ENCODE measurements around the gene FAM76A.
A peak's percentile ranks its signal among the peaks of the same experiment; 100 is the strongest.
"Not testable (repeated sequence)": the region's sequence is repeated elsewhere in the genome, so short reads cannot be mapped to it uniquely, and the experiment has no call there.

FAM76A gene

DNA sequence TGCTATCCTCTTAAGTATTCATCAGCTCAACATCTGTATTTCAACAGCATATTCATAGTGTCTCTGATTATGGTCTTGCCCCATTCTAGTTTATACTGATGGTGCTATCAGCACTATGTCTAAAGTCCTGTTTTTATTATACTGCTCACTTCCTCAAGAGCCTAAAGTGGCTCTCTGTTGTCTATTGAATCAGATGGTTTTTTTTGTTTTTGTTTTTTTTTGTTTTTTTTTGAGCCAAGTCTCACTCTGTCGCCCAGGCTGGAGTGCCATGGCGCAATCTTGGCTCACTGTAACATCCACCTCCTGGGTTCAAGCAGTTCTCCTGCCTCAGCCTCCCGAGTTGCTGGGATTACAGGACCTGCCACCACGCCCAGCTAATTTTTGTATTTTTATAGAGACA lies 53.4 kb downstream of the FAM76A start:
- Histone ChIP-seq H3K9ac (0 out of 22 replicates have a peak overlapping the region, but pooled peaks of 1 of the 11 experiments have one; percentile 16), H4K20me1 (peaks cover 17 to 100% (median 98%) of the 10 kb centered on the region in 11 experiments; a peak in 19 of 22 replicates), H3K4me3 (no peak overlapping the region), H3K36me3 (peaks cover 10 to 84% (median 53%) of the 10 kb centered on the region in 11 experiments; a peak in 21 of 22 replicates), H3K4me1 (peaks cover 7 to 80% (median 24%) of the 10 kb centered on the region in 10 experiments), H3K27me3 (no peaks in the 10 kb centered on the region), H3K27ac (peak overlapping the region in 4 of 11 experiments; percentile 8 to 48 (median 38); a peak in 6 of 22 replicates), H3K4me2 (peak overlapping the region in 5 of 11 experiments; percentile 2 to 99 (median 58); a peak in 9 of 22 replicates), H3K9me3 (replicated peaks in 1 of 11) (no peaks in the 10 kb centered on the region)
- no peak for TF ChIP-seq Cebpa-rat (IDR thresholded peaks at IDR 0.05)

DNA sequence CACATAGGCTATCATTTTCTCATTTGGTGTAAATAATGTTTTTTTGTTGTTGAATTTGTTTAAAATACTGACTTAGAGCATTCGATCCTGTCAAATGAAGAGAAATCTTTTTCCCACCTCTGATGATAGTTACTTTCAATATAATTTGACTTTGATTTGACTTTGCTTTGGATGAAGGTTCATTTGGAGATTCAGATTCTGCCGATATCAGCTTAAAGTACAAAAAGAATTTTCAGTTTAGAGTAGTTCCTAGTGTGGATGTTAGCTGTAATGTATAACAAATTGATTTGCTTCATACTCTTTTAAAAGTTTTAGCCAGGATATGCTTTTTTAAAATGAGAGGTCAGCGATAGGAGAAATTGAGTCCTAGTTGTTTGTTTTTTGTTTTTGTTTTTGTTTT lies 57.2 kb downstream of the FAM76A start:
- no peaks in the 10 kb centered on the region for H3K9me3 ChIP-seq (replicated peaks in 1 of 11)
- no peaks in the 10 kb centered on the region for H3K27me3 ChIP-seq
- no peak overlapping the region for H3K4me2 ChIP-seq
- no peak overlapping the region for H3K27ac ChIP-seq
- peaks cover 4 to 78% (median 33%) of the 10 kb centered on the region in 11 experiments; a peak in 17 of 22 replicates for H3K36me3 ChIP-seq
- H4K20me1 ChIP-seq, result peaks cover 8 to 100% (median 96%) of the 10 kb centered on the region in 11 experiments; a peak in 21 of 22 replicates
- H3K4me1 ChIP-seq, result peaks cover 0 to 77% (median 12%) of the 10 kb centered on the region in 10 experiments; a peak in 9 of 20 replicates
- TF ChIP-seq Cebpa-rat (IDR thresholded peaks at IDR 0.05), result no peak
- H3K9ac ChIP-seq, result no peak overlapping the region
- H3K4me3 ChIP-seq, result no peak overlapping the region

DNA sequence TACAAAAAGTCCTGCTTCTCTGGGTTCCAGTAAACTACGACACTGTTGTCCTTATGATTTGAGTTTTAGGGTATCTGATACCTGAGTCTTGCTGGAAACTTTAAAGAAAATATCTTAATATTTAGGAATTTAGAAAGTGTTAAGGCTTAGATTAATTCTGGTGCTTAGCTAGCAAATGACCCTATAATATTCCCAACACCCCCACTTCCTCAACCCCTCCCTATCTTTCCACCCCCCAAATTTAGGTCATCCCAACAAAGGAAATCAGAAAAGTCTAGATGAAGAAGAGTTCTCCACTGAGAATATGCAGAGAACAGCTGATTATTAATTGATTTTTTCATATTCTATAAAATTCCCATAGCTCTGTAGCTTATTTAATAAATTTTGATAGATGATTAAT lies 58.9 kb downstream of the FAM76A start:
- Histone ChIP-seq H4K20me1 (peaks cover 8 to 100% (median 96%) of the 10 kb centered on the region in 11 experiments; a peak in 21 of 22 replicates), H3K4me2 (no peak overlapping the region), H3K27ac (no peak overlapping the region), H3K36me3 (peaks cover 18 to 68% (median 30%) of the 10 kb centered on the region in 11 experiments), H3K27me3 (no peaks in the 10 kb centered on the region), H3K4me1 (peaks cover 6 to 77% (median 16%) of the 10 kb centered on the region in 10 experiments; a peak in 18 of 20 replicates), H3K9me3 (replicated peaks in 1 of 11) (peaks cover 0 to 1% (median 0%) of the 10 kb centered on the region in 11 experiments; a peak in 2 of 22 replicates), H3K4me3 (no peak overlapping the region), H3K9ac (no peak overlapping the region)
- no peak for TF ChIP-seq Cebpa-rat (IDR thresholded peaks at IDR 0.05)

DNA sequence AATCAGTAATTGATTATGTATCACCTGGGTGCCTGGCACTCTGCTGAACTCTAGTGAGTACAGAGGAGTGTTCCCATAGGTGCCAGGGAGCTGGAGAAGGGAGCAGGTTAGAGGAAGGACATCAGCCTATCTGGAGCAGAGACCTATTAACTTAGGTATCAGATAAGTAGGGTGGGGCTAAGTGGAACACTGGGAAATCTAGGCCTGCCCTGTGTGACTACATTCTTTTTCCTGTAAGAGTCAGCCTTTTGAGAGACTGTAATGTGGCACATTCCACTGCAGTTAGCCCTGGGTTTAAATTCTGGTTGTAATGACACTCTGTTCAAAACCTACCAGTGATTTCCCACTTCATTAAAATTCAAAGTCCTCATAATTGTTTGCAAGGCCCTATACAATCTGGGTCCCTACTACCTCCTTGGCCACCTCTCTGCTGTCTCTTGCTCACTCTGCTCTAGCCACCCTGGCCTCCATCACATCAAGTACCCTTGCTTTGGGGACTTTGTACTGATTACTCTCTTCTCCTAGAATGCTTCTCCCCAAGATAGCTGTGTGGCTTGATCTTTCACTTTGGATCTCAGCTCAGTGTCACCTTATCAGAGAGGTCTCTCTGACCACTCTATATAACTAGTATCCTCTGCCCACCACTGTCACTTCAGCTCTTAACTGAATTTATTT lies 60.2 kb downstream of the FAM76A start:
- Histone ChIP-seq H3K4me2 (peak overlapping the region in 2 of 11 experiments; percentile 8 to 21; a peak in 2 of 22 replicates), H4K20me1 (peaks cover 8 to 100% (median 85%) of the 10 kb centered on the region in 11 experiments; a peak in 21 of 22 replicates), H3K27ac (no peak overlapping the region), H3K9me3 (replicated peaks in 1 of 11) (peaks cover 0 to 8% (median 0%) of the 10 kb centered on the region in 11 experiments; a peak in 5 of 22 replicates), H3K27me3 (no peaks in the 10 kb centered on the region), H3K36me3 (peaks cover 21 to 68% (median 30%) of the 10 kb centered on the region in 11 experiments), H3K4me3 (no peak overlapping the region), H3K9ac (peak overlapping the region in 1 of 11 experiments; percentile 1; a peak in 1 of 22 replicates), H3K4me1 (peaks cover 7 to 76% (median 17%) of the 10 kb centered on the region in 10 experiments; a peak in 18 of 20 replicates)
- no peak for TF ChIP-seq Cebpa-rat (IDR thresholded peaks at IDR 0.05)

DNA sequence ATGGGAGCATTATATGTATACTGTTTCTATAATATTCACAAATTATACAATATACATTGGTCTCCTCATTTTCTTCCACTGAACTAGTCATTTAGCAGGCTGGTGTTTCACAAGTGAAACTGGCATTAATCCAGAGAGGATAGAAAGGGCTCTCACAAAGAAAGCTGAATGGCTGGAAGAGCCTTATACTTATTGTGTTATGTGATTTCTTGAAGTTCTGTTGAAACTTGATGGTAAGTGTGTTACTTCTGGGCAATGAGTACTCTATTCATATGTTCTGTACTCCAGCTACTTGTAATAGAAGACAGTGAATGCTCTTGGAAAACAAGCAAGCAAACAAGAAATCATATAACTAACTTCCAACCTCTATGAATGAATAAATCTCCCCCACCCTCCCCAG lies 62.1 kb downstream of the FAM76A start:
- 0 out of 22 replicates have a peak overlapping the region, but pooled peaks of 1 of the 11 experiments have one; percentile 44 for H3K9ac ChIP-seq
- H3K4me2 ChIP-seq, result peak overlapping the region in 2 of 11 experiments; percentile 67 to 77; a peak in 4 of 22 replicates
- H3K27ac ChIP-seq, result no peak overlapping the region

DNA sequence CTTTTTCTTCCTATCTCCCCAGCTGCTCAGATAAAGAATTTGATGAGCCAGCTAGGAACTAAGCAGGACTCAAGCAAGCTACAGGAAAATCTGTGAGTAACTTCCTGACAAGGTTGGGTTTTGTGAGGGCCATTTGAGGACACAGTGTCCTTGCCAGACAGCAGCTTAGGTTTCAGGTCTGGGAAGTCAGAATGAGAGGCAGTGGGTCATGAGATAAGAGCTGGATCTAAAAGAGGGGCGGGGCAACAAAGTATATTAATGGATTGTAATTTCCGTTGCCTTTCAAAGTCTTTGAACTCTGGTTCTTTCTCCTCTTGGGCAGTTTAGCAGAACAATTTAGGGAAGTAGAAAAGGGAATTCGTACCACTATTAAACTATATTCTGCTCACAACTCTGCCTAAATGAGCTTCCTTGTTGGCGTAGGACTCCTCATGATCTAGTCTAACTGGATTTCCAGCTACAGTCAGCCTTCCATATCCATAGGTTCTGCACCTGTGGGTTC lies 63.8 kb downstream of the FAM76A start:
- Histone ChIP-seq H3K4me1 (peaks cover 7 to 61% (median 16%) of the 10 kb centered on the region in 10 experiments; a peak in 18 of 20 replicates), H3K4me2 (peak overlapping the region in 9 of 11 experiments; percentile 1 to 77 (median 40); a peak in 14 of 22 replicates), H3K4me3 (no peak overlapping the region), H3K27me3 (no peaks in the 10 kb centered on the region), H4K20me1 (peaks cover 8 to 96% (median 50%) of the 10 kb centered on the region in 11 experiments; a peak in 19 of 22 replicates), H3K36me3 (peaks cover 42 to 73% (median 57%) of the 10 kb centered on the region in 11 experiments), H3K9me3 (replicated peaks in 1 of 11) (peaks cover 0 to 8% (median 0%) of the 10 kb centered on the region in 11 experiments; a peak in 5 of 22 replicates), H3K27ac (peak overlapping the region in 7 of 11 experiments; percentile 6 to 59 (median 31); a peak in 11 of 22 replicates), H3K9ac (peak overlapping the region in 4 of 11 experiments; percentile 1 to 42 (median 23); a peak in 4 of 22 replicates)
- no peak for TF ChIP-seq Cebpa-rat (IDR thresholded peaks at IDR 0.05)

More for the DNA sequence above, 62.1 kb downstream of the FAM76A start:
- no peak for TF ChIP-seq Cebpa-rat (IDR thresholded peaks at IDR 0.05)
- peaks cover 7 to 72% (median 16%) of the 10 kb centered on the region in 10 experiments; a peak in 18 of 20 replicates for H3K4me1 ChIP-seq
- no peaks in the 10 kb centered on the region for H3K27me3 ChIP-seq
- peaks cover 0 to 8% (median 0%) of the 10 kb centered on the region in 11 experiments; a peak in 5 of 22 replicates for H3K9me3 ChIP-seq (replicated peaks in 1 of 11)
- H3K4me3 ChIP-seq, result no peak overlapping the region
- peaks cover 25 to 69% (median 40%) of the 10 kb centered on the region in 11 experiments for H3K36me3 ChIP-seq
- H4K20me1 ChIP-seq, result peaks cover 8 to 96% (median 67%) of the 10 kb centered on the region in 11 experiments; a peak in 20 of 22 replicates

DNA sequence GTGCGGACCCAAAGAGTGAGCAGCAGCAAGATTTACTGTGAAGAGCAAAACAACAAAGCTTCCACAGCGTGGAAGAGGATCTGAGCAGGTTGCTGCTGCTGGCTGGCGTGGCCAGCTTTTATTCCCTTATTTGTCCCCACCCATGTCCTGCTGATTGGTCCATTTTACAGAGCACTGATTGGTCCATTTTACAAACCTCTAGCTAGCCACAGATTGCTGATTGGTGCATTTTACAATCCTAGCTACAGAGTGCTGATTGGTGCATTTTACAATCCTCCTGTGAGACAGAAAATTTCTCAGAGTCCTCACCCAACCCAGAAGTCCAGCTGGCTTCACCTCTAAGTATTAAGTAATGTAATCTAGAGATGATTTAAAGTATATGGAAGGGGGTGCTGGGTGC lies 64.5 kb downstream of the FAM76A start:
- peak overlapping the region in 5 of 11 experiments; percentile 26 to 77 (median 67); a peak in 10 of 22 replicates for H3K4me2 ChIP-seq
- H3K4me3 ChIP-seq; H3K9me3 ChIP-seq (replicated peaks in 1 of 11); H3K27me3 ChIP-seq: not testable (repeated sequence)
- peak overlapping the region in 1 of 11 experiments; percentile 36; a peak in 1 of 22 replicates for H3K9ac ChIP-seq
- H4K20me1 ChIP-seq, result peaks cover 8 to 96% (median 44%) of the 10 kb centered on the region in 11 experiments; a peak in 19 of 22 replicates
- peaks cover 49 to 76% (median 63%) of the 10 kb centered on the region in 11 experiments for H3K36me3 ChIP-seq
- H3K4me1 ChIP-seq, result peaks cover 7 to 55% (median 16%) of the 10 kb centered on the region in 10 experiments; a peak in 18 of 20 replicates
- peak overlapping the region in 6 of 11 experiments; percentile 10 to 59 (median 32); a peak in 9 of 22 replicates for H3K27ac ChIP-seq

DNA sequence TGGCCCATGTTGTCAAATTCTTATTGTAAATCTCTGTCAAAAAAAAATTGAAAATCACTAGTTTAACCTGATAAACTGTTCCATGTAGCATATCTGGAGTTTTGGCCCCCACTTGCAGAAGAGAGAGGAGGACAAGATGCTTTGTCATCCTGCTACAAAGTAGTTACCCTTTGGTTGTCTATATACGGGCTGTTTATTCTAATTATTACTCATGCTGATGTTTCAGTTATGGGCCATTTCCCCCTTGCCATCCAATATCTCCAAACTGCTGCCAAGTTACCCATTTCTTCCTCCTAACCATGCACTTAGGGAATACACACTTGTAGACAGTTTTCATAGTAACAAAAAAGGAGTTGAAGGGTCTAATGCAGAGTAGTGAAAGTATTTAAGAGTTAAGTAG lies 69.8 kb downstream of the FAM76A start:
- Histone ChIP-seq H4K20me1 (peaks cover 0 to 95% (median 0%) of the 10 kb centered on the region in 11 experiments; a peak in 7 of 22 replicates), H3K9me3 (replicated peaks in 1 of 11) (0 out of 22 replicates have a peak, but pooled peaks cover 0 to 2% (median 0%) of the 10 kb centered on the region in 11 experiments), H3K4me1 (peaks cover 0 to 2% (median 0%) of the 10 kb centered on the region in 10 experiments; a peak in 5 of 20 replicates), H3K4me3 (no peak overlapping the region), H3K27ac (no peak overlapping the region), H3K4me2 (no peak overlapping the region), H3K36me3 (peaks cover 87 to 96% (median 94%) of the 10 kb centered on the region in 11 experiments), H3K9ac (no peak overlapping the region), H3K27me3 (no peaks in the 10 kb centered on the region)
- TF ChIP-seq Cebpa-rat (IDR thresholded peaks at IDR 0.05), result no peak
